ENCODE results near the gene LMTK2. TPM values are rescaled to one million over a fixed set of nuclear protein-coding genes. Genes with fewer than 3 reads are reported as not detected.

Gene LMTK2
- total and polyA plus RNA-seq, 10 donors, result 1.3 to 22.8 (median 18.6) TPM

DNA sequence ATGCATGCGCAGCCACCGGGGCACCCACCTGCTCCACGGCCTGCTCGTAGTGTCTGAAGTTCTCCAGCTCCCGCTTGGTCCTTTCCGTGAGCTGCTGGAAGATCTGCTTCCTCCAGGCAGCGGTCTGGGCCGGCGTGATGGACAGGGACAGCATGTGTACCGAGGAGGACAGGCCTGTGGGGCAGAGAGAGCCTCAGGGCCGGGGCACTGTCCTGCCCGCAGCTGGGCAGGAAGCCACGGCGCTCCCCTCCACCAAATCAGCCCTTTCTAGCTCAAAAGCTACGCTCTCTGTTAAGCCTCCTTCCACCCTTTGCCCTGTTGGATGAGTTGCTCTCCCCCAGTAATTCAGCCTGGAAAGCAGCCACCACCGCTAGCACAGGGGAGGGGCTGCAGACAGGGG lies 126.1 kb downstream of the LMTK2 start:
- H3K4me1 ChIP-seq, result peaks cover 0 to 11% (median 0%) of the 10 kb centered on the region in 6 donors
- DNase-seq, result no peak
- no peaks in the 10 kb centered on the region for H3K9me3 ChIP-seq
- no peak overlapping the region for H3K4me3 ChIP-seq
- no peak overlapping the region for H3K27ac ChIP-seq
- no peaks in the 10 kb centered on the region for H3K27me3 ChIP-seq (replicated peaks in 1 of 7)
- TF ChIP-seq, protein P1, sequence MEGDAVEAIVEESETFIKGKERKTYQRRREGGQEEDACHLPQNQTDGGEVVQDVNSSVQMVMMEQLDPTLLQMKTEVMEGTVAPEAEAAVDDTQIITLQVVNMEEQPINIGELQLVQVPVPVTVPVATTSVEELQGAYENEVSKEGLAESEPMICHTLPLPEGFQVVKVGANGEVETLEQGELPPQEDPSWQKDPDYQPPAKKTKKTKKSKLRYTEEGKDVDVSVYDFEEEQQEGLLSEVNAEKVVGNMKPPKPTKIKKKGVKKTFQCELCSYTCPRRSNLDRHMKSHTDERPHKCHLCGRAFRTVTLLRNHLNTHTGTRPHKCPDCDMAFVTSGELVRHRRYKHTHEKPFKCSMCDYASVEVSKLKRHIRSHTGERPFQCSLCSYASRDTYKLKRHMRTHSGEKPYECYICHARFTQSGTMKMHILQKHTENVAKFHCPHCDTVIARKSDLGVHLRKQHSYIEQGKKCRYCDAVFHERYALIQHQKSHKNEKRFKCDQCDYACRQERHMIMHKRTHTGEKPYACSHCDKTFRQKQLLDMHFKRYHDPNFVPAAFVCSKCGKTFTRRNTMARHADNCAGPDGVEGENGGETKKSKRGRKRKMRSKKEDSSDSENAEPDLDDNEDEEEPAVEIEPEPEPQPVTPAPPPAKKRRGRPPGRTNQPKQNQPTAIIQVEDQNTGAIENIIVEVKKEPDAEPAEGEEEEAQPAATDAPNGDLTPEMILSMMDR (IDR thresholded peaks at IDR 0.05 in 8 of 11, conservative IDR thresholded peaks at IDR 0.05 in 3 of 11), result no peak
- TF ChIP-seq POLR2AphosphoS5 (IDR thresholded peaks at IDR 0.05), result no peak
- no peak for TF ChIP-seq POLR2A (IDR thresholded peaks at IDR 0.05)
- peaks cover 0 to 98% (median 67%) of the 10 kb centered on the region in 6 donors for H3K36me3 ChIP-seq
- WGBS, 5 donors, result 88 to 97% (median 93%) methylated on average over 15 to 16 of the region's 16 CpGs
- intact Hi-C loops (cut with DNase I; ENCODE audit: low total_unique reads), result loop anchor here (10.0 kb wide), 1 partner anchor 208 kb away; no protein-coding TSS in a partner anchor

DNA sequence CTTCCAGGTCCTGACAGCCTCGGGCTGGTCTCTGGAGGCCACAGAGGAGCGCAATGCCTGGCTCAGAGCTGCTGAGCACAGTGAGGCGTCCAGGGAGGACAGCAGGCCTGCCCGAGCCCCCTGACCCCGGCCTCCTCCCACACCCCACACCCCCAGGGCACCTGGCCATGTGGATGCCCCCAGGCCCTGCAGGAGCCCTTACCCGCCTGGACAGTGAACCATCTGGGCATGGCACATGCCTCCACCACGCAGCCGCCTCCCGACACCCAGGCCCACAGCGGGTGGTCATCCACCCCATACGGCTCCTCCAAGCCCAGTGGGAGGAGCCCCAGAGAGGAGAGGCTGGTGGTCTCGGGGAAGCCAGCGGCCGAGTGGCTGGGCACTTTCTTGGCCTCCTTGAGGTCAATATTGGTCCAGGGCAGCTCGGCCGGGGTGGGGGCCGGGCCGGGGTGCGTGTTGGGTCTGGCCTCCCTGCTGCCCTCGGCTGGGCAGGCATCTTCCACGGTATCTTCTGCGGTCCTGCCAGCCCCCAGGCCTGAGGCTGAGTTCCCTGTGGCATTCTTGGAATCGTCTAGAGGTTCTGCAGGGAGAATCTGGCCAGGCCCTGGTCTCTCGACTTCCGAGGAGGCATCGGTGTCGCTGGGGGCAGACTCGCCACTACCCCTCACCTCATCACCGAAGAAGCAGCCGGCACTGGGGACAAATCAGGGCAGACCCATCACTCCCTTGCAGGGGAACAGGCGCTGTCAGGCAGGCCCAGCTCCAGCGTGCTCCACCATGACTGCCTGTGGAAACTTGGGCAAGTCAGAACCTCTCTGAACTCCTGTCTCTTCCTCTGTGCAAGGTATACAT lies 126.8 kb downstream of the LMTK2 start:
- DNase-seq, result no peak
- TF ChIP-seq POLR2AphosphoS5 (IDR thresholded peaks at IDR 0.05), result peak in 1 of 3 donors; percentile 5
- TF ChIP-seq, protein P1 (IDR thresholded peaks at IDR 0.05 in 8 of 11, conservative IDR thresholded peaks at IDR 0.05 in 3 of 11), result no peak
- 89 to 96% (median 94%) methylated on average over 8 to 32 of the region's 32 CpGs for WGBS, 5 donors
- no peak overlapping the region for H3K27ac ChIP-seq
- no peaks in the 10 kb centered on the region for H3K9me3 ChIP-seq
- H3K36me3 ChIP-seq, result peaks cover 0 to 98% (median 69%) of the 10 kb centered on the region in 6 donors
- no peaks in the 10 kb centered on the region for H3K27me3 ChIP-seq (replicated peaks in 1 of 7)
- no peak overlapping the region for H3K4me3 ChIP-seq
- intact Hi-C loops (cut with DNase I; ENCODE audit: low total_unique reads), result loop anchor here (10.0 kb wide), 1 partner anchor 209 kb away; no protein-coding TSS in a partner anchor
- H3K4me1 ChIP-seq, result peaks cover 0 to 11% (median 0%) of the 10 kb centered on the region in 6 donors

DNA sequence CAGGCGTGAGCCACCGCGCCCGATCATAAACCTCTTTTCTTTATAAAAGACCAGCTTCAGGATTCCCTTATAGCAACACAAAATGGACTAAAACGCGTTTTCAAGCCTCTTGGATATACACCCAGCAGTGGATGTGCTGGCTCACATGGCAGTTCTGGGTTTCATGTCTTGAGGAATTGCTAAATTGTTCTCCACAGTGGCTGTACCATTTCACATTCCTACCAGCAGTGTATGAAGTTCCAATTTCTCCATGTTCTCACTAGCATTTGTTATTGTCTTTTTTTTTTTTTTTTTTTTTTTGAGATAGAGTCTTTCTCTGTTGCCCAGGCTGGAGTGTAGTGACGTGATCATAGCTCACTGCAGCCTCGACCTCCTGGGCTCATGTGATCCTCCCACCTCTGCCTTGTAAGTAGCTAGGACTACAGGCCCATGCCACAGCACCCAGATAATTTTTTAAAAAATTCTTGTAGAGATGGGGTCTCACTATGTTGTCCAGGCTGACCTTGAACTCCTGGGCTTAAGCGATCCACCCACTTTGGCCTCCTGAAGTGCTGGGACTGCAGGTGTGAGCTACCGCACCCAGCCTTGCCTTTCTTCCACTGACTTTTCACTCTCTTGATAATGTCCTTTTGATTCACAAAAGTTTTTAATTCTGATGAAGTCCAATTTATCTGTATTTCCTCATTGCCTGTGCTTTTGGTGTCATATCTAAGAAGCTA lies 127.9 kb downstream of the LMTK2 start:
- 94 to 98% (median 98%) methylated on average over 10 of the region's 10 CpGs for WGBS, 5 donors
- TF ChIP-seq POLR2A (IDR thresholded peaks at IDR 0.05), result no peak
- TF ChIP-seq, protein P1 (IDR thresholded peaks at IDR 0.05 in 8 of 11, conservative IDR thresholded peaks at IDR 0.05 in 3 of 11), result no peak

More for the DNA sequence above, 127.9 kb downstream of the LMTK2 start:
- no peak for DNase-seq
- H3K4me3 ChIP-seq, result no peak overlapping the region
- intact Hi-C loops (cut with DNase I; ENCODE audit: low total_unique reads), result loop anchor here (10.0 kb wide), 1 partner anchor 210 kb away; no protein-coding TSS in a partner anchor
- H3K27ac ChIP-seq, result no peak overlapping the region
- peaks cover 0 to 98% (median 75%) of the 10 kb centered on the region in 6 donors for H3K36me3 ChIP-seq
- H3K27me3 ChIP-seq (replicated peaks in 1 of 7), result no peaks in the 10 kb centered on the region
- H3K9me3 ChIP-seq, result no peaks in the 10 kb centered on the region
- peaks cover 0 to 1% (median 0%) of the 10 kb centered on the region in 6 donors for H3K4me1 ChIP-seq
